Measurements from ENCODE around the gene PARVB. TPM values are rescaled to one million over a fixed set of nuclear protein-coding genes. Genes with fewer than 3 reads are reported as not detected.

Gene PARVB
- total and polyA plus RNA-seq, 2 experiments from 2014 or later, result 10.2 to 11.2 TPM

- Histone ChIP-seq H3K9me2 (replicated peaks; ENCODE audit: insufficient read depth) (no peaks in the 10 kb centered on the region), H3K27ac (no peak overlapping the region), H4K20me1 (ENCODE audit: insufficient read depth, poor library complexity, severe bottlenecking) (no peaks in the 10 kb centered on the region)
Observed at GRCh38 chr22:44075670-44076069, 51.6 kb downstream of the PARVB start.

GRCh38 chr22:44076825-44077224 lies 52.7 kb downstream of the PARVB start:
- 94% methylated on average over 8 of the region's 8 CpGs for WGBS (ENCODE audit: low lambda C conversion rate, missing lambda C conversion rate)
- no peak overlapping the region for H2AFZ ChIP-seq
- no peak overlapping the region for H3K4me3 ChIP-seq
- TF ChIP-seq EZH2phosphoT487 (IDR thresholded peaks at IDR 0.05; ENCODE audit: low read depth, severe bottlenecking, unreplicated experiment) (no peak), CTCF (IDR thresholded peaks at IDR 0.05; ENCODE audit: poor library complexity) (no peak), EZH2 (IDR thresholded peaks at IDR 0.05; ENCODE audit: borderline replicate concordance) (no peak)
- no peaks in the 10 kb centered on the region for H3K9me2 ChIP-seq (replicated peaks; ENCODE audit: insufficient read depth)
- no peaks in the 10 kb centered on the region for H3K27me3 ChIP-seq
- H3K79me2 ChIP-seq, result no peaks in the 10 kb centered on the region
- no peaks in the 10 kb centered on the region for H3K9me3 ChIP-seq (ENCODE audit: low read depth)
- H3K36me3 ChIP-seq (replicated peaks; ENCODE audit: insufficient read depth, low read depth), result no peaks in the 10 kb centered on the region
- H3K4me1 ChIP-seq (ENCODE audit: insufficient read depth), result no peaks in the 10 kb centered on the region
- no peaks in the 10 kb centered on the region for H4K20me1 ChIP-seq (ENCODE audit: insufficient read depth, poor library complexity, severe bottlenecking)
- no peak overlapping the region for H3K27ac ChIP-seq
- no peak overlapping the region for H3K4me2 ChIP-seq
- DNase-seq (ENCODE audit: low spot score), result no peak

More at GRCh38 chr22:44075670-44076069, 51.6 kb downstream of the PARVB start:
- H2AFZ ChIP-seq, result no peak overlapping the region
- no peaks in the 10 kb centered on the region for H3K9me3 ChIP-seq (ENCODE audit: low read depth)
- WGBS (ENCODE audit: low lambda C conversion rate, missing lambda C conversion rate), result 95% methylated on average over 11 of the region's 11 CpGs
- H3K4me1 ChIP-seq (ENCODE audit: insufficient read depth), result no peaks in the 10 kb centered on the region
- no peaks in the 10 kb centered on the region for H3K27me3 ChIP-seq
- no peak overlapping the region for H3K4me3 ChIP-seq
- H3K36me3 ChIP-seq (replicated peaks; ENCODE audit: insufficient read depth, low read depth), result no peaks in the 10 kb centered on the region
- no peak for TF ChIP-seq CTCF (IDR thresholded peaks at IDR 0.05; ENCODE audit: poor library complexity)
- no peak for TF ChIP-seq EZH2 (IDR thresholded peaks at IDR 0.05; ENCODE audit: borderline replicate concordance)
- H3K4me2 ChIP-seq, result no peak overlapping the region
- H3K79me2 ChIP-seq, result no peaks in the 10 kb centered on the region
- DNase-seq (ENCODE audit: low spot score), result no peak

GRCh38 chr22:44080936-44081861 lies 57.1 kb downstream of the PARVB start:
- no peaks in the 10 kb centered on the region for H3K9me3 ChIP-seq (ENCODE audit: low read depth)
- no peaks in the 10 kb centered on the region for H3K4me1 ChIP-seq (ENCODE audit: insufficient read depth)
- TF ChIP-seq CTCF (IDR thresholded peaks at IDR 0.05; ENCODE audit: poor library complexity) (peak; percentile 81), EZH2phosphoT487 (IDR thresholded peaks at IDR 0.05; ENCODE audit: low read depth, severe bottlenecking, unreplicated experiment) (no peak)
- DNase-seq (ENCODE audit: low spot score), result peak; percentile 88
- no peaks in the 10 kb centered on the region for H3K9me2 ChIP-seq (replicated peaks; ENCODE audit: insufficient read depth)
- peaks cover 3% of the 10 kb centered on the region for H3K36me3 ChIP-seq (replicated peaks; ENCODE audit: insufficient read depth, low read depth)
- no peak overlapping the region for H2AFZ ChIP-seq
- no peaks in the 10 kb centered on the region for H3K27me3 ChIP-seq
- no peak overlapping the region for H3K4me3 ChIP-seq
- 55% methylated on average over 27 of the region's 27 CpGs for WGBS (ENCODE audit: low lambda C conversion rate, missing lambda C conversion rate)
- H3K4me2 ChIP-seq, result no peak overlapping the region
- H3K27ac ChIP-seq, result no peak overlapping the region
- no peaks in the 10 kb centered on the region for H4K20me1 ChIP-seq (ENCODE audit: insufficient read depth, poor library complexity, severe bottlenecking)
- no peaks in the 10 kb centered on the region for H3K79me2 ChIP-seq
